Measurements from ENCODE around the gene MTAP. TPM values are rescaled to one million over a fixed set of nuclear protein-coding genes. Genes with fewer than 3 reads are reported as not detected.

The MTAP gene
- total RNA-seq, 1 experiment from 2014 or later: 102 TPM

GRCh38 chr9:21904776-21905175 lies 102.3 kb downstream of the MTAP start:
- Histone ChIP-seq H3K23me2 (ENCODE audit: insufficient read length, low read depth, low read length, poor library complexity, severe bottlenecking) (no peaks in the 10 kb centered on the region), H3T11ph (ENCODE audit: low read length) (no peak overlapping the region), H3K4me2 (ENCODE audit: insufficient read depth, insufficient read length, low read length) (no peak overlapping the region), H3K56ac (ENCODE audit: insufficient read length, low read depth, low read length) (no peak overlapping the region), H4K91ac (ENCODE audit: insufficient read length, low read depth, low read length) (no peak overlapping the region), H4K5ac (ENCODE audit: insufficient read length, low read depth, low read length) (no peak overlapping the region), H2BK5ac (ENCODE audit: insufficient read length, low read length) (no peak overlapping the region), H3K4me1 (ENCODE audit: insufficient read depth, low read length) (no peaks in the 10 kb centered on the region), H2AK5ac (ENCODE audit: insufficient read length, low read length) (no peak overlapping the region), H3K18ac (ENCODE audit: insufficient read length, low read depth, low read length) (no peak overlapping the region), H3K79me1 (ENCODE audit: insufficient read depth, low read depth, low read length, poor library complexity, severe bottlenecking) (no peaks in the 10 kb centered on the region), H3K14ac (ENCODE audit: insufficient read depth, low read length) (no peak overlapping the region), H4K20me1 (ENCODE audit: control insufficient read depth, insufficient read depth, insufficient read length) (no peaks in the 10 kb centered on the region), H3K79me2 (ENCODE audit: insufficient read depth, low read length) (no peaks in the 10 kb centered on the region), H3K9me3 (ENCODE audit: control insufficient read depth, low read depth, low read length) (no peaks in the 10 kb centered on the region), H2BK20ac (ENCODE audit: low read depth, low read length, poor library complexity, severe bottlenecking) (no peak overlapping the region), H2BK15ac (ENCODE audit: low read depth, low read length) (no peak overlapping the region), H3K23ac (ENCODE audit: insufficient read length, low read depth, low read length) (no peak overlapping the region), H3K4ac (ENCODE audit: low read depth, low read length) (no peak overlapping the region), H2BK120ac (ENCODE audit: low read depth, low read length, poor library complexity, severe bottlenecking) (no peak overlapping the region), H2AFZ (ENCODE audit: low read length) (no peak overlapping the region), H3K27ac (ENCODE audit: insufficient read length, low read depth, low read length) (no peak overlapping the region), H3K27me3 (ENCODE audit: insufficient read depth, low read length) (no peaks in the 10 kb centered on the region), H4K8ac (replicated peaks; ENCODE audit: insufficient read length, low read depth, low read length) (no peak overlapping the region), H2BK12ac (ENCODE audit: insufficient read length, low read depth, low read length) (no peak overlapping the region), H3K9ac (ENCODE audit: extremely low read depth, insufficient read length, low read length) (no peak overlapping the region)
- Mint-ChIP-seq H3K27ac (no peak overlapping the region), H3K4me3 (no peak overlapping the region), H3K9me3 (peaks cover 11 to 18% of the 10 kb centered on the region in 2 experiments; a peak in 4 of 5 replicates), H3K27me3 (ENCODE audit: low read depth) (no peaks in the 10 kb centered on the region), H3K36me3 (ENCODE audit: insufficient read depth in 1 of 3, low read depth in 3 of 3) (peaks cover 7 to 12% (median 10%) of the 10 kb centered on the region in 3 experiments; a peak in 6 of 7 replicates), H3K4me1 (no peaks in the 10 kb centered on the region)
- TF ChIP-seq, protein P1, sequence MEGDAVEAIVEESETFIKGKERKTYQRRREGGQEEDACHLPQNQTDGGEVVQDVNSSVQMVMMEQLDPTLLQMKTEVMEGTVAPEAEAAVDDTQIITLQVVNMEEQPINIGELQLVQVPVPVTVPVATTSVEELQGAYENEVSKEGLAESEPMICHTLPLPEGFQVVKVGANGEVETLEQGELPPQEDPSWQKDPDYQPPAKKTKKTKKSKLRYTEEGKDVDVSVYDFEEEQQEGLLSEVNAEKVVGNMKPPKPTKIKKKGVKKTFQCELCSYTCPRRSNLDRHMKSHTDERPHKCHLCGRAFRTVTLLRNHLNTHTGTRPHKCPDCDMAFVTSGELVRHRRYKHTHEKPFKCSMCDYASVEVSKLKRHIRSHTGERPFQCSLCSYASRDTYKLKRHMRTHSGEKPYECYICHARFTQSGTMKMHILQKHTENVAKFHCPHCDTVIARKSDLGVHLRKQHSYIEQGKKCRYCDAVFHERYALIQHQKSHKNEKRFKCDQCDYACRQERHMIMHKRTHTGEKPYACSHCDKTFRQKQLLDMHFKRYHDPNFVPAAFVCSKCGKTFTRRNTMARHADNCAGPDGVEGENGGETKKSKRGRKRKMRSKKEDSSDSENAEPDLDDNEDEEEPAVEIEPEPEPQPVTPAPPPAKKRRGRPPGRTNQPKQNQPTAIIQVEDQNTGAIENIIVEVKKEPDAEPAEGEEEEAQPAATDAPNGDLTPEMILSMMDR (conservative IDR thresholded peaks at IDR 0.05): peak; percentile 50
- DNase-seq: no peak
- no CpG with 5 or more reads among the region's 3 CpGs for WGBS (ENCODE audit: extremely low coverage, insufficient read length, low lambda C conversion rate)

All from H9 (cell line).